Measurements from ENCODE around the gene HCRT. TPM values are rescaled to one million over a fixed set of nuclear protein-coding genes. Genes with fewer than 3 reads are reported as not detected.

HCRT gene
- total and polyA plus RNA-seq, 2 of the 4 experiments (the other 2 are of a cell fraction), result not detected

DNA sequence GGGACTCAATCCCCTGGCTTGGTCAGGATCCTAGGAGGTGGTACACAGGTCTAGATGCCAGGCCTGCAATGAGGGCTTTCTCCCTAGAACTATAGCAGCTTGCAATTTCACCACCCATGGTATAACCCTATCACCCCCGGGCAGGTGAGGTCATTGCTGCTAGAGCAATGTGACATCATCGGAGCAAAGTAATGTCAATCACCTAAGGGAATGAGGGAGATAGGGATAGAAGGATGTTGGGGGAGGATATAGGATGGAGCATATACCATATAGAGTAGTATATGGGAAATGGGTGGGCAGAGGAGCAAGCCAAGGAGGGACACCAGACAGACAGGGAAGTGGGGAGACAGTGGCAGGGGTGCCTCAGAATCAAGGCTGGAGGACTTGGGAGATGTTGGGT, 7.6 kb downstream of the HCRT start:
- no peak overlapping the region for H3K56ac ChIP-seq (ENCODE audit: extremely low read depth, insufficient read depth, low read length)
- H4K5ac ChIP-seq (ENCODE audit: low read depth, low read length), result no peak overlapping the region
- H4K91ac ChIP-seq (ENCODE audit: insufficient read depth, low read depth, low read length), result no peak overlapping the region
- no peak overlapping the region for H3K4me2 ChIP-seq (ENCODE audit: low read depth, low read length)
- H2AK9ac ChIP-seq (replicated peaks; ENCODE audit: low read depth, low read length, poor library complexity), result no peak overlapping the region
- no peak overlapping the region for H3K4me3 ChIP-seq (ENCODE audit: insufficient read depth, low read depth, low read length)
- no peak overlapping the region for H2AFZ ChIP-seq (replicated peaks; ENCODE audit: low read length, poor library complexity)
- no peak overlapping the region for H2BK20ac ChIP-seq (ENCODE audit: low read depth, low read length)
- ChIA-PET CTCF (no interaction called here), POLR2A (ENCODE audit: unreplicated experiment) (interaction anchor here (0.6 kb wide), 1 partner anchor 9 kb away, joined by 3 read pairs; no protein-coding TSS in a partner anchor)
- BruUV-seq (replicated peaks), result no TSS peak
- no peak overlapping the region for H3K27ac ChIP-seq (ENCODE audit: insufficient read depth, low read length)
- in situ Hi-C loops (cut with MboI; ENCODE audit: low sequenced_read_pairs) (no loop called here), dilution Hi-C loops (cut with HindIII; ENCODE audit: low sequenced_read_pairs, unreplicated experiment) (no loop called here), intact Hi-C loops (cut with micrococcal nuclease) (no loop called here)
- WGBS, 2 experiments (ENCODE audit: extremely low coverage in 2 of 2, insufficient read length in 1 of 2), result no CpG with 5 or more reads among the region's 2 CpGs
- H3K23ac ChIP-seq (ENCODE audit: low read depth, low read length), result no peak overlapping the region
- no peak overlapping the region for H3K4ac ChIP-seq (ENCODE audit: low read depth, low read length)
- H3K14ac ChIP-seq (replicated peaks; ENCODE audit: low read depth, low read length), result no peak overlapping the region
- H3K36me3 ChIP-seq (ENCODE audit: control insufficient read depth, insufficient read depth, low read length), result no peaks in the 10 kb centered on the region
- 0 out of 2 replicates have a peak, but pooled peaks cover 2% of the 10 kb centered on the region for H3K4me1 ChIP-seq (ENCODE audit: control insufficient read depth, insufficient read depth, low read length)
- H3K18ac ChIP-seq (ENCODE audit: low read depth, low read length), result no peak overlapping the region
- no peak overlapping the region for H2BK5ac ChIP-seq (ENCODE audit: low read depth, low read length, poor library complexity, severe bottlenecking)
- no peaks in the 10 kb centered on the region for H3K9me3 ChIP-seq (ENCODE audit: control insufficient read depth, insufficient read depth, low read length)
- no peak overlapping the region for H3K9ac ChIP-seq (ENCODE audit: low read depth, low read length)
- peaks cover 62% of the 10 kb centered on the region for H3K27me3 ChIP-seq (ENCODE audit: control insufficient read depth, insufficient read depth, low read length)
- H2AK5ac ChIP-seq (ENCODE audit: low read depth, low read length), result no peak overlapping the region
- TF ChIP-seq RCOR1 (IDR thresholded peaks at IDR 0.05; ENCODE audit: insufficient replicate concordance, low read length) (no peak), RAD21 (IDR thresholded peaks at IDR 0.05; ENCODE audit: low read length) (no peak)
- H2BK15ac ChIP-seq (ENCODE audit: low read depth, low read length), result no peak overlapping the region
- no peak overlapping the region for H2BK120ac ChIP-seq (ENCODE audit: low read depth, low read length)
- H3K79me1 ChIP-seq (ENCODE audit: low read depth in 1 of 2, low read length in 2 of 2), result no peaks in the 10 kb centered on the region
- 0 out of 2 replicates have a peak, but pooled peaks cover 2% of the 10 kb centered on the region for H4K20me1 ChIP-seq (ENCODE audit: insufficient read depth, low read length)
- H3K9me1 ChIP-seq (ENCODE audit: insufficient read depth, low read length), result no peaks in the 10 kb centered on the region
- DNase-seq (no peak), ATAC-seq (ENCODE audit: low read depth) (no peak)
- no peak overlapping the region for H4K8ac ChIP-seq (ENCODE audit: low read depth in 2 of 2, low read length in 2 of 2)

Data from IMR-90 (cell line).